Measurements from ENCODE around the gene CNRIP1.
"Not testable (repeated sequence)": the region's sequence is repeated elsewhere in the genome, so short reads cannot be mapped to it uniquely, and the experiment has no call there.

The CNRIP1 gene

GRCh38 chr2:68340226-68341061, 20.7 kb upstream of the CNRIP1 start:
- no peak for DNase-seq

- DNase-seq: no peak
These were observed 16.4 kb upstream of the CNRIP1 start for GRCh38 chr2:68336192-68336591.

- DNase-seq: no peak
These were observed 14.2 kb upstream of the CNRIP1 start for GRCh38 chr2:68333931-68334330.

- no peak for DNase-seq
These were observed 13.3 kb upstream of the CNRIP1 start for GRCh38 chr2:68333009-68333408.

GRCh38 chr2:68330691-68331090, 10.9 kb upstream of the CNRIP1 start:
- DNase-seq: no peak

GRCh38 chr2:68328901-68329300, 9.2 kb upstream of the CNRIP1 start:
- no peak for DNase-seq

- no peak for DNase-seq
These were observed 5.3 kb upstream of the CNRIP1 start for GRCh38 chr2:68325056-68325455.

GRCh38 chr2:68320118-68320641, 431 bp upstream of the CNRIP1 start:
- DNase-seq: no peak

GRCh38 chr2:68318914-68319397, 793 bp downstream of the CNRIP1 start:
- DNase-seq: no peak

- DNase-seq: no peak
These were observed 1.5 kb downstream of the CNRIP1 start for GRCh38 chr2:68317971-68318913.

GRCh38 chr2:68316111-68316510, 3.6 kb downstream of the CNRIP1 start:
- no peak for DNase-seq

- DNase-seq: no peak
These were observed 8.7 kb downstream of the CNRIP1 start for GRCh38 chr2:68311033-68311432.

GRCh38 chr2:68309426-68309825, 10.3 kb downstream of the CNRIP1 start:
- no peak for DNase-seq

GRCh38 chr2:68303902-68304272, 15.9 kb downstream of the CNRIP1 start:
- DNase-seq: not testable (repeated sequence)

GRCh38 chr2:68303033-68303901, 16.5 kb downstream of the CNRIP1 start:
- no peak for DNase-seq

- no peak for DNase-seq
These were observed 17.4 kb downstream of the CNRIP1 start for GRCh38 chr2:68302281-68302875.

- no peak for DNase-seq
These were observed 24.2 kb downstream of the CNRIP1 start for GRCh38 chr2:68295516-68295915.

GRCh38 chr2:68294913-68295312, 24.8 kb downstream of the CNRIP1 start:
- no peak for DNase-seq

GRCh38 chr2:68294187-68294586, 25.6 kb downstream of the CNRIP1 start:
- no peak for DNase-seq

- DNase-seq: no peak
These were observed 26.0 kb downstream of the CNRIP1 start for GRCh38 chr2:68293755-68294154.

GRCh38 chr2:68293024-68293423, 26.7 kb downstream of the CNRIP1 start:
- no peak for DNase-seq

- peak; percentile 14 for DNase-seq
These were observed 27.5 kb downstream of the CNRIP1 start for GRCh38 chr2:68292108-68292710.

All from CD4-positive, alpha-beta T cell treated with Interferon gamma for 1 hour (primary cell).